Tibial nerve (tissue), 3 donors: ENCODE data around the gene ARFGAP1.
"Not testable (repeated sequence)": the region's sequence is repeated elsewhere in the genome, so short reads cannot be mapped to it uniquely, and the experiment has no call there.

Source experiments
- EP300 ChIP-seq, 2 donors: sonication (generic); formaldehyde crosslinking; IDR thresholded peaks; one replicate each; pipeline ENCODE4 v1.6.1; 2017; ENCODE audit warnings: antibody characterized with exemption in 2 of 2, mild to moderate bottlenecking in 1 of 2
- POLR2A ChIP-seq, 2 donors: fragments of 450-650 bp; IDR thresholded peaks; one replicate each; pipeline ENCODE4 v1.6.1; 2017; ENCODE audit warnings: antibody characterized with exemption in 2 of 2, mild to moderate bottlenecking in 2 of 2, moderate library complexity in 2 of 2

DNA sequence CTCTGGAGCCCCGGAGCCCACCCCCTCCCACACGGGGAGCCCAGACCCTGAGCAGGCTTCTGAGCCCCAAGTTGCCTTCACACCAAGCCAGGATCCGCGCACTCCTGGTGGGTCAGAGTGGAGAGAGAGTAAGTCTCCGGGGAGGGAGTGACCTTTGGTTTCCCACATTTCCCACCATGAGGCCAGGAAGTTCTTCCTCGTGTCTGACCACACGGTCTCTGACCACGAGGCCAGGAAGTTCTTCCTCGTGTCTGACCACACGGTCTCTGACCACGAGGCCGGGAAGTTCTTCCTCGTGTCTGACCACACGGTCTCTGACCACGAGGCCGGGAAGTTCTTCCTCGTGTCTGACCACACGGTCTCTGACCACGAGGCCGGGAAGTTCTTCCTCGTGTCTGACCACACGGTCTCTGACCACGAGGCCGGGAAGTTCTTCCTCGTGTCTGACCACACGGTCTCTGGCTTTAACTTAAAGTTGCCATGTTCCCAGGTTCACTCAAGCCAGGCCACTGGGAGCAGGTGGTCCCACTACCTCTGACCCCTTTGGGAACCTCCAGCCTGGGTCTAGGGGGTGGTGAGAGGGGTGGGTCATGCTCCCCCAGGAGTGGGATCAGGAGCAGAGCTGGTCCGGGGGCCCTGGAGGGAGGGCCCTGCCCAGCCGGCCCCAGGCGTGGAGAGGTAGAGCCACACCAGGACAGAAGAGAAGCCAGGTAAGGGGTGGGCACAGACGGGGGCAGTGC lies 33.5 kb downstream of the ARFGAP1 start:
- not testable (repeated sequence) for TF ChIP-seq POLR2A, EP300 (IDR thresholded peaks at IDR 0.05)
